ENCODE measurements around the gene WHRN.

WHRN gene

GRCh38 chr9:114397219-114397847 lies 107.9 kb downstream of the WHRN start:
- H3K4me3 ChIP-seq (ENCODE audit: low read depth, low read length): peak overlapping the region; percentile 82
- no peaks in the 10 kb centered on the region for H3K27me3 ChIP-seq (ENCODE audit: control insufficient read depth, insufficient read depth, low read length)
- no peaks in the 10 kb centered on the region for H3K36me3 ChIP-seq (ENCODE audit: control insufficient read depth, insufficient read depth, low read length)
- no peaks in the 10 kb centered on the region for H3K9me3 ChIP-seq (ENCODE audit: control insufficient read depth, low read length)
- TF ChIP-seq CTCF (IDR thresholded peaks at IDR 0.05): no peak
- H3K4me2 ChIP-seq (ENCODE audit: low read length): peak overlapping the region; percentile 89
- no peaks in the 10 kb centered on the region for H3K4me1 ChIP-seq
- H3K9ac ChIP-seq: no peak overlapping the region
- no peaks in the 10 kb centered on the region for H3K79me2 ChIP-seq
- H2AFZ ChIP-seq: peak overlapping the region; percentile 75
- peak overlapping the region; percentile 24 for H3K27ac ChIP-seq

DNA sequence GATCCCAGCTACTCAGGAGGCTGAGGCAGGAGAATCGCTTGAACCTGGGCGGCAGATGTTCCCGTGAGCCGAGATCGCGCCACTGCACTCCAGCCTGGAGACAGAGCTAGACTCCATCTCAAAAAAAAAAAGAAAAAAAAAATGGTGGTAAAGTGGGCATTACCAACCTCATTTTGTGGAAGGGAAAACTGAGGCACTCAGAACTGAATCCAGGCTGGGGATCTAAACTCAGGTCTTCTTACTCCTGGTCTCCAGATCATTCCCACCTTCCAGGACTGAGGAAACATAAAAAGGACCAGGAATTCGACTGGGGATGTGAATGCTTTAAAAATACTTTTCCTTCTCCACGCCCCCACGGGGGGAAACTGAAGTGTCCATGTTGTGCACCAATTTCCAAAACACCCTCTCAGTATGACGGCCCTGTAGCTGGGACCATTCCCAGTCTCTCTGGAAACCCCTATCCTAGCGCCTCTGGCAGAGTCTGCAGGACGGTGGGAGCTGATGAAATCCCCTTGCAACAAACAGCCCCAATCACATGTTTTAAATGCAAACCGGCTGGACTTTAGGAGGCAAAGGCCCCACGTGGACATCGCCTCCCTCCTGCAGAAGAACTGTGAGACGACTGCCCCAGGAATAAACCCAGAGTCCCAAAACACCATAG lies 108.6 kb downstream of the WHRN start:
- no peaks in the 10 kb centered on the region for H3K79me2 ChIP-seq
- H3K4me2 ChIP-seq (ENCODE audit: low read length): no peak overlapping the region
- TF ChIP-seq CTCF (IDR thresholded peaks at IDR 0.05): no peak
- H2AFZ ChIP-seq: no peak overlapping the region
- H3K9ac ChIP-seq: no peak overlapping the region
- no peaks in the 10 kb centered on the region for H3K9me3 ChIP-seq (ENCODE audit: control insufficient read depth, low read length)
- no peaks in the 10 kb centered on the region for H3K36me3 ChIP-seq (ENCODE audit: control insufficient read depth, insufficient read depth, low read length)
- H3K27ac ChIP-seq: no peak overlapping the region
- H3K27me3 ChIP-seq (ENCODE audit: control insufficient read depth, insufficient read depth, low read length): no peaks in the 10 kb centered on the region
- H3K4me3 ChIP-seq (ENCODE audit: low read depth, low read length): no peak overlapping the region
- no peaks in the 10 kb centered on the region for H3K4me1 ChIP-seq

DNA sequence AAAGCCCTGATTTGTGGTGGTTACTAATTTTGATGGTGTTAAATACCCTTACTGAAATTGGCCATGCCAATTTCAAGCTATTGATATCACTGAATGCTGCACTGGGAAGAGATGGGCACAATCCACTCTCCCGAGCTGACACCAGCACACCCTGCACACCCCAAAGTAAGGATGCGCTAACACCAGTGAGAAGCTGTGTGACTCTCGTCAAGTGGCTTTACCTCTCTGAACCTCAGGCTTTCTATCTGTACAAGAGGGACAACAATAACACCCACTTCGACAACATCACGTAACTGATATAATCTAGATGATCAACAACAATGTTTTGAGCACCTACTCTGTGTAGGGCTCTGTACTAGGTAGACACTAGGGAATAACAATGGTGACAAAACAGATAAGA lies 109.5 kb downstream of the WHRN start:
- H3K27me3 ChIP-seq (ENCODE audit: control insufficient read depth, insufficient read depth, low read length): no peaks in the 10 kb centered on the region
- no peak for TF ChIP-seq CTCF (IDR thresholded peaks at IDR 0.05)
- no peak overlapping the region for H3K9ac ChIP-seq
- H3K4me3 ChIP-seq (ENCODE audit: low read depth, low read length): no peak overlapping the region
- H2AFZ ChIP-seq: no peak overlapping the region
- H3K27ac ChIP-seq: no peak overlapping the region
- H3K36me3 ChIP-seq (ENCODE audit: control insufficient read depth, insufficient read depth, low read length): no peaks in the 10 kb centered on the region
- no peaks in the 10 kb centered on the region for H3K4me1 ChIP-seq
- no peak overlapping the region for H3K4me2 ChIP-seq (ENCODE audit: low read length)
- no peaks in the 10 kb centered on the region for H3K79me2 ChIP-seq
- no peaks in the 10 kb centered on the region for H3K9me3 ChIP-seq (ENCODE audit: control insufficient read depth, low read length)

- no peak overlapping the region for H3K9ac ChIP-seq
- no peak overlapping the region for H3K4me3 ChIP-seq (ENCODE audit: low read depth, low read length)
- no peak overlapping the region for H3K4me2 ChIP-seq (ENCODE audit: low read length)
- no peak for TF ChIP-seq CTCF (IDR thresholded peaks at IDR 0.05)
- H3K79me2 ChIP-seq: no peaks in the 10 kb centered on the region
- no peaks in the 10 kb centered on the region for H3K27me3 ChIP-seq (ENCODE audit: control insufficient read depth, insufficient read depth, low read length)
- no peaks in the 10 kb centered on the region for H3K36me3 ChIP-seq (ENCODE audit: control insufficient read depth, insufficient read depth, low read length)
- H3K9me3 ChIP-seq (ENCODE audit: control insufficient read depth, low read length): no peaks in the 10 kb centered on the region
- H3K4me1 ChIP-seq: no peaks in the 10 kb centered on the region
- no peak overlapping the region for H3K27ac ChIP-seq
- H2AFZ ChIP-seq: no peak overlapping the region
Measured at GRCh38 chr9:114395334-114395617, 110.0 kb downstream of the WHRN start.

Data from parathyroid adenoma (tissue), 2 donors.